ENCODE data around the gene NTF3.

DNA sequence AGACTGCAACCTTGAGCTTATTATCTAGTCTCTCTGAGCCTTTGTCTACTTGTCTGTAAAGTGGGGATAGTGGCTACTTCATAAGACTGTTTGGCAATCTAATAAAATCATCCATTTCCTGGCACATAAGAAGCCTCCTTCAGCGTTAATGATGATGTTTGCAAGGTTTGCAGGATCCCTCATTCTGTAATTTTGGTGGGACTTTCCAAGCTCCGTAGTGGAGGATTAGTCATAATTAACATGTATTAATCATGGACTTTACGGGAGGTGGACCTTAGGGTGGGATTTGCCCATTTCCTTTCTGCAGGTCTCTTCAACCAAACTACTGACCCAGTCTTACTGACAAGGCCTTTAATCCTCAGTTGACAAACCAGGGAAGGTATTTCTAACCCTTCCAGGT is 66.2 kb downstream of the NTF3 start:
- TF ChIP-seq CTCF (conservative IDR thresholded peaks at IDR 0.05 in 1 of 2, IDR thresholded peaks at IDR 0.05 in 1 of 2; ENCODE audit: low read depth in 1 of 2, low read length in 2 of 2) (no peak), EZH2 (IDR thresholded peaks at IDR 0.05; ENCODE audit: low read length, missing control alignments) (no peak)
